Mesendoderm (in vitro differentiated cells): ENCODE data around the gene CLSTN2.

Experiments
- DNase-seq: peaks from one replicate; pipeline ENCODE4 v3.0.0; 2013
- H2AK5ac ChIP-seq: 2 replicates; pipeline ENCODE4 v1.6.1; 2013; ENCODE audit warnings: low read length, inconsistent platforms
- H2BK120ac ChIP-seq: 2 replicates; pipeline ENCODE4 v1.6.1; 2013; ENCODE audit warnings: low read depth, mild to moderate bottlenecking, low read length, moderate library complexity, mixed read lengths
- H2BK15ac ChIP-seq: replicated peaks from 2 replicates; pipeline ENCODE4 v1.6.1; 2013; ENCODE audit warnings: low read depth, mild to moderate bottlenecking, moderate library complexity
- H2BK5ac ChIP-seq: 2 replicates; pipeline ENCODE4 v1.6.1; 2013; ENCODE audit warnings: low read length, inconsistent platforms
- H3K18ac ChIP-seq: 2 replicates; pipeline ENCODE4 v1.6.1; 2013; ENCODE audit warnings: mild to moderate bottlenecking, low read length, mixed read lengths
- H3K23ac ChIP-seq: one replicate; pipeline ENCODE4 v1.6.1; 2013; ENCODE audit warnings: low read length
- H3K27ac ChIP-seq: 2 replicates; pipeline ENCODE4 v1.5.1; 2013; ENCODE audit warnings: low read depth, mild to moderate bottlenecking, inconsistent platforms, low read length, moderate library complexity
- H3K27me3 ChIP-seq: 2 replicates; pipeline ENCODE4 v1.6.1; 2013; ENCODE audit warnings: low read length, control low read depth, mild to moderate bottlenecking, inconsistent platforms; ENCODE audit not compliant: insufficient read depth, poor library complexity
- H3K36me3 ChIP-seq: 2 replicates; pipeline ENCODE4 v1.6.1; 2013; ENCODE audit warnings: low read length, inconsistent platforms; ENCODE audit not compliant: control insufficient read depth, insufficient read depth
- H3K4ac ChIP-seq: one replicate; pipeline ENCODE4 v1.6.1; 2013; ENCODE audit warnings: low read depth, mild to moderate bottlenecking, low read length, moderate library complexity
- H3K4me1 ChIP-seq: 2 replicates; pipeline ENCODE4 v1.6.1; 2013; ENCODE audit warnings: low read depth, low read length, inconsistent platforms; ENCODE audit not compliant: control insufficient read depth
- H3K4me2 ChIP-seq: 2 replicates; pipeline ENCODE4 v1.6.1; 2013; ENCODE audit warnings: low read length
- H3K4me3 ChIP-seq: 2 replicates; pipeline ENCODE4 v1.5.1; 2013; ENCODE audit warnings: mild to moderate bottlenecking, low read length
- H3K56ac ChIP-seq: one replicate; pipeline ENCODE4 v1.6.1; 2013; ENCODE audit warnings: low read length
- H3K79me1 ChIP-seq: 2 replicates; pipeline ENCODE4 v1.6.1; 2013; ENCODE audit warnings: low read length, inconsistent platforms
- H3K79me2 ChIP-seq: 2 replicates; pipeline ENCODE4 v1.6.1; 2013; ENCODE audit warnings: mild to moderate bottlenecking, low read length; ENCODE audit not compliant: control insufficient read depth, insufficient read depth
- H3K9ac ChIP-seq: 2 replicates; pipeline ENCODE4 v1.6.1; 2013; ENCODE audit warnings: low read length, inconsistent platforms
- H4K5ac ChIP-seq: one replicate; pipeline ENCODE4 v1.6.1; 2013; ENCODE audit warnings: low read length
- H4K8ac ChIP-seq: one replicate; pipeline ENCODE4 v1.6.1; 2013; ENCODE audit warnings: low read depth, mild to moderate bottlenecking, control low read depth, low read length, moderate library complexity
- WGBS: extraction: QIAGEN DNeasy Blood & Tissue Kit; methylation state at CpG from one replicate; pipeline ENCODE4 v1.1.7; 2013; ENCODE audit warnings: low lambda C conversion rate, missing lambda C conversion rate; ENCODE audit not compliant: insufficient coverage; ENCODE audit errors: extremely low coverage; 5-methylcytosine and 5-hydroxymethylcytosine counted together

Gene CLSTN2

DNA sequence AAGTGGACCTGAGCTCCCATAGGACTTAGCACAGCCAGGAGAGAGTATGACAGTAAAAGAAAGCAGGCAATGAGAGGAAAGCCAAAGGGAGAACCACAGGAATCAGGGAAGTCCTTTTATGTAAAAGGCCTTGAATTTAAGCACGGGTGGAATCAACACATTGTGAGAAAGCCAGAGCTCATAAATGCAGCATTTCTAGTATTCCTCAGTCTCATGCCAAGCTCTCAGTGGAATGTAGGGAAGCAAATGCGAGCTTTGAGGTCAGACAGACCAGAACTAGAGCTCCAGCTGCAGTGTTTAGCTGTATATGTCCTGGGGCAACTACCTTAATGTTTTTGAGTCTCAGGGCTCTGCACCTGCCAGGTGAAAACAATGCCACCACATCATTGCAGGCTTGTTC is 610.8 kb downstream of the CLSTN2 start:
- Histone ChIP-seq H3K4me3 (no peak overlapping the region), H2BK120ac (no peak overlapping the region), H3K9ac (no peak overlapping the region), H4K8ac (no peak overlapping the region), H2AK5ac (no peak overlapping the region), H3K36me3 (no peaks in the 10 kb centered on the region), H3K79me1 (no peaks in the 10 kb centered on the region), H3K23ac (no peak overlapping the region), H3K18ac (no peak overlapping the region), H4K5ac (no peak overlapping the region), H2BK15ac (no peak overlapping the region), H3K4ac (no peak overlapping the region), H3K27me3 (no peaks in the 10 kb centered on the region), H3K27ac (no peak overlapping the region), H3K56ac (no peak overlapping the region), H3K4me2 (no peak overlapping the region), H3K79me2 (no peaks in the 10 kb centered on the region), H3K4me1 (no peaks in the 10 kb centered on the region), H2BK5ac (no peak overlapping the region)
- WGBS, result no CpG with 5 or more reads among the region's 2 CpGs
- DNase-seq, result no peak

- no CpG with 5 or more reads among the region's 6 CpGs for WGBS
- Histone ChIP-seq H3K9ac (no peak overlapping the region), H3K4me2 (no peak overlapping the region), H2BK15ac (no peak overlapping the region), H3K56ac (no peak overlapping the region), H3K36me3 (no peaks in the 10 kb centered on the region), H3K18ac (no peak overlapping the region), H4K8ac (no peak overlapping the region), H2BK5ac (no peak overlapping the region), H3K23ac (no peak overlapping the region), H3K4me3 (no peak overlapping the region), H3K4ac (no peak overlapping the region), H2AK5ac (no peak overlapping the region), H3K27ac (no peak overlapping the region), H4K5ac (no peak overlapping the region), H3K79me1 (no peaks in the 10 kb centered on the region), H3K79me2 (no peaks in the 10 kb centered on the region), H2BK120ac (no peak overlapping the region), H3K27me3 (no peaks in the 10 kb centered on the region), H3K4me1 (no peaks in the 10 kb centered on the region)
- DNase-seq, result peak; percentile 19
These were observed 611.7 kb downstream of the CLSTN2 start for GRCh38 chr3:140546649-140547048.

DNA sequence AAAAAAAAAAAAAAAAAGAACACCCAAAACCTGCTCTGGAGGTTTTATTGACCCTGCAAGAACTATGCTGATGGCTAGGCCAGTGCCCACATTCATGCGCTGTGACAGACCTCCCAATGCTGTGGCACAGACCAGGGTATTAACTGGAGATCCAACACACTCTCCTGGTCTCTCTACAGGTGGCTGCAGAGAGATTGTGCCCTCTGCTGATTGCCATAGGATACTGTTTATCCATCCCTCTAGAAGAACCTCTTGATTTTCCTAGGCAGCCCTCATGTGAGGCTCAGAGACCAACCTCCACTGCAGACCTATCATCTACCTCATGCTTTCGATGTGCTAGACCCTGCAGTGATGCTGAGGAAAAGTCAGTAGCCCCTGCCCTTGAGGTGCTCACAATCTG is 617.4 kb downstream of the CLSTN2 start:
- H2AK5ac ChIP-seq, result no peak overlapping the region
- H3K27me3 ChIP-seq, result no peaks in the 10 kb centered on the region
- no peak overlapping the region for H3K27ac ChIP-seq
- WGBS, result no CpG with 5 or more reads among the region's 2 CpGs
- H3K36me3 ChIP-seq, result no peaks in the 10 kb centered on the region
- H3K79me2 ChIP-seq, result no peaks in the 10 kb centered on the region
- peak; percentile 38 for DNase-seq
- H3K56ac ChIP-seq, result no peak overlapping the region
- H3K79me1 ChIP-seq, result no peaks in the 10 kb centered on the region
- no peaks in the 10 kb centered on the region for H3K4me1 ChIP-seq
- no peak overlapping the region for H4K5ac ChIP-seq
- no peak overlapping the region for H3K4me2 ChIP-seq
- H3K18ac ChIP-seq, result no peak overlapping the region
- no peak overlapping the region for H2BK15ac ChIP-seq
- no peak overlapping the region for H3K23ac ChIP-seq
- no peak overlapping the region for H3K4ac ChIP-seq
- no peak overlapping the region for H2BK5ac ChIP-seq
- H2BK120ac ChIP-seq, result no peak overlapping the region
- H3K4me3 ChIP-seq, result no peak overlapping the region
- H3K9ac ChIP-seq, result no peak overlapping the region
- no peak overlapping the region for H4K8ac ChIP-seq

- Histone ChIP-seq H4K5ac (no peak overlapping the region), H3K79me2 (no peaks in the 10 kb centered on the region), H2BK5ac (no peak overlapping the region), H3K36me3 (no peaks in the 10 kb centered on the region), H3K79me1 (no peaks in the 10 kb centered on the region), H3K18ac (no peak overlapping the region), H3K4me1 (no peaks in the 10 kb centered on the region), H2BK120ac (no peak overlapping the region), H3K4me3 (no peak overlapping the region), H4K8ac (no peak overlapping the region), H3K23ac (no peak overlapping the region), H3K9ac (no peak overlapping the region), H2BK15ac (no peak overlapping the region), H3K4me2 (no peak overlapping the region), H2AK5ac (no peak overlapping the region), H3K27me3 (no peaks in the 10 kb centered on the region), H3K56ac (no peak overlapping the region), H3K4ac (no peak overlapping the region), H3K27ac (no peak overlapping the region)
- no CpG with 5 or more reads among the region's 5 CpGs for WGBS
- peak; percentile 4 for DNase-seq
These were observed 617.9 kb downstream of the CLSTN2 start for GRCh38 chr3:140552898-140553297.

DNA sequence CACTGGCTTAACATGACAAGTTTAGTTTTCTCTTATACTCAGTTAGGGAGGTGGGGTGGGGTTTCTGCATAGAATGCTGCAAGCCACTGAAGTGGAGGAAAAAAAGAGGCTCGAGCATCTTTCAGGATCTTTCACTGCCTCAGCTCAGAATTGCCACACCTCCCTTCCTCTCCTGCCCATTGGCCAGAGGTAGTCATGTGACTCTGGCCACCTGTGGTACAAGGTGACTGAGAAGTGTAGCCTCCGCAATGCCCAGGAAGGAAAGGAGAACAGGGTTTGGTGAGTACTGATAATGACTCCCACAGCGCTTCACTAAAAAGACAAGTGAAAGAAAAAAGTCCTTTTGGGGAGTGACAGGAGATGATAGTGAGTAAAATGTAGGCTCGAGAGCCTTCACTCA is 618.6 kb downstream of the CLSTN2 start:
- Histone ChIP-seq H3K79me1 (no peaks in the 10 kb centered on the region), H3K4me3 (no peak overlapping the region), H4K5ac (no peak overlapping the region), H3K9ac (no peak overlapping the region), H3K4me2 (no peak overlapping the region), H3K4me1 (no peaks in the 10 kb centered on the region), H2BK15ac (no peak overlapping the region), H3K27ac (no peak overlapping the region), H3K79me2 (no peaks in the 10 kb centered on the region), H3K27me3 (no peaks in the 10 kb centered on the region), H2AK5ac (no peak overlapping the region), H3K4ac (no peak overlapping the region), H2BK120ac (no peak overlapping the region), H3K36me3 (no peaks in the 10 kb centered on the region), H3K23ac (no peak overlapping the region), H2BK5ac (no peak overlapping the region), H4K8ac (no peak overlapping the region), H3K18ac (no peak overlapping the region), H3K56ac (no peak overlapping the region)
- DNase-seq, result peak; percentile 31
- no CpG with 5 or more reads among the region's 4 CpGs for WGBS

DNA sequence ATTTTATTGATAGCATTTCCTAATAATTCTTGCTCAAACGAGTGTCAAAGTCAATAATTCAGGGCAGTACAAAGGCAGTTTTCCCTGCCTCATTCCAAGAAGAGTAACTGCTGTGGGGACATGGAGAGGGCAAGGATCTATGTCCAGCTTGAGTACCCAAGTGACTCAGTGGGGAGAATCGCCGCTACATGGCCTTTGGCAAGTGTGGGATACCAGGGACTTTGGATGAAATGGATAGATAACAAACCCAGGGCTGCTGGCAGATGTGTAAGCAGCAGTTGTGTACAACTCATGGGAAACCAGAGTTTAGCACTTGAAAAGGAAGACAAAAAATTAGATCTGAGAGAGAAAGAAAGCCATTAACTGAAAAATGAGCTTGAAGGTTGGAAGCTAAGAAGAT is 620.7 kb downstream of the CLSTN2 start:
- DNase-seq, result no peak
- no CpG with 5 or more reads among the region's 3 CpGs for WGBS
- Histone ChIP-seq H3K36me3 (no peaks in the 10 kb centered on the region), H2BK15ac (no peak overlapping the region), H3K27me3 (no peaks in the 10 kb centered on the region), H3K4ac (no peak overlapping the region), H3K23ac (no peak overlapping the region), H3K56ac (no peak overlapping the region), H4K8ac (no peak overlapping the region), H2BK5ac (no peak overlapping the region), H3K18ac (no peak overlapping the region), H3K27ac (no peak overlapping the region), H2BK120ac (no peak overlapping the region), H3K4me2 (no peak overlapping the region), H3K79me1 (no peaks in the 10 kb centered on the region), H3K9ac (no peak overlapping the region), H2AK5ac (no peak overlapping the region), H3K4me1 (no peaks in the 10 kb centered on the region), H3K79me2 (no peaks in the 10 kb centered on the region), H4K5ac (no peak overlapping the region), H3K4me3 (no peak overlapping the region)
